SU-DHL-6 (cell line): Measurements from ENCODE around the gene SCN5A.

Source experiments
- H2AFZ ChIP-seq: fragments of 200-600 bp; sonication (generic); 2 replicates; pipeline ENCODE4 v1.6.1; 2014; ENCODE audit warnings: low read depth, mild to moderate bottlenecking, moderate library complexity, mixed read lengths, antibody characterized with exemption, low read length; ENCODE audit not compliant: severe bottlenecking
- H3F3A ChIP-seq: fragments of 200-600 bp; shearing (Covaris generic); 2 replicates; pipeline ENCODE4 v1.6.0; 2016; ENCODE audit warnings: antibody characterized with exemption, mild to moderate bottlenecking; ENCODE audit not compliant: insufficient read depth
- H3K27ac ChIP-seq: fragments of 200-600 bp; sonication (generic); 2 replicates; pipeline ENCODE4 v1.5.1; 2016; ENCODE audit warnings: low read depth, mild to moderate bottlenecking, low read length, moderate library complexity, mixed read lengths
- H3K27me3 ChIP-seq: fragments of 200-600 bp; sonication (generic), shearing (Covaris generic); 2 replicates; pipeline ENCODE4 v1.6.0; 2014; ENCODE audit warnings: mild to moderate bottlenecking, low read length
- H3K36me3 ChIP-seq: fragments of 200-600 bp; sonication (generic); 2 replicates; pipeline ENCODE4 v1.6.1; 2014; ENCODE audit warnings: mild to moderate bottlenecking, low read length, mixed read lengths
- H3K4me2 ChIP-seq: fragments of 300-600, 200-600 bp; shearing (Covaris generic), sonication (generic); 2 replicates; pipeline ENCODE4 v1.6.0; 2014; ENCODE audit warnings: low read length, low read depth, mild to moderate bottlenecking; ENCODE audit not compliant: poor library complexity, severe bottlenecking
- H3K4me3 ChIP-seq: fragments of 200-600 bp; sonication (generic); 2 replicates; pipeline ENCODE4 v1.5.1; 2014; ENCODE audit warnings: antibody characterized with exemption, low read length, mild to moderate bottlenecking, mixed read lengths; ENCODE audit not compliant: insufficient read depth, poor library complexity, severe bottlenecking
- H3K79me2 ChIP-seq: fragments of 200-600 bp; sonication (generic); 2 replicates; pipeline ENCODE4 v1.6.1; 2014; ENCODE audit warnings: mild to moderate bottlenecking, low read length, moderate library complexity; ENCODE audit not compliant: insufficient read depth
- H3K9ac ChIP-seq: fragments of 200-600 bp; sonication (generic); 2 replicates; pipeline ENCODE4 v1.7.0; 2014; ENCODE audit warnings: mild to moderate bottlenecking, low read length
- H3K9me2 ChIP-seq: fragments of 200-600 bp; sonication (generic); replicated peaks from 2 replicates; pipeline ENCODE4 v1.6.1; 2014; ENCODE audit warnings: low read length; ENCODE audit not compliant: insufficient read depth
- H3K9me3 ChIP-seq: fragments of 200-600 bp; sonication (generic); 2 replicates; pipeline ENCODE4 v1.6.1; 2014; ENCODE audit warnings: low read length, mixed read lengths; ENCODE audit not compliant: insufficient read depth
- H4K20me1 ChIP-seq: fragments of 200-600 bp; sonication (generic); 2 replicates; pipeline ENCODE4 v1.6.1; 2014; ENCODE audit warnings: low read depth, mild to moderate bottlenecking, antibody characterized with exemption, low read length, moderate library complexity, mixed read lengths
- EZH2phosphoT487 ChIP-seq: fragments of 200-600 bp; sonication (generic), shearing (Covaris generic); conservative IDR thresholded peaks from 2 replicates; pipeline ENCODE4 v1.6.1; 2018; ENCODE audit warnings: mild to moderate bottlenecking, antibody characterized with exemption, low read length, moderate library complexity, mixed read lengths
- TF ChIP-seq, protein P1 (sequence below): fragments of 200-600 bp; sonication (generic); IDR thresholded peaks from one replicate; pipeline ENCODE4 v1.5.1; 2017; ENCODE audit warnings: antibody characterized with exemption, mild to moderate bottlenecking, low read length, moderate library complexity; ENCODE audit not compliant: insufficient read depth, poor library complexity, severe bottlenecking

Gene SCN5A

DNA sequence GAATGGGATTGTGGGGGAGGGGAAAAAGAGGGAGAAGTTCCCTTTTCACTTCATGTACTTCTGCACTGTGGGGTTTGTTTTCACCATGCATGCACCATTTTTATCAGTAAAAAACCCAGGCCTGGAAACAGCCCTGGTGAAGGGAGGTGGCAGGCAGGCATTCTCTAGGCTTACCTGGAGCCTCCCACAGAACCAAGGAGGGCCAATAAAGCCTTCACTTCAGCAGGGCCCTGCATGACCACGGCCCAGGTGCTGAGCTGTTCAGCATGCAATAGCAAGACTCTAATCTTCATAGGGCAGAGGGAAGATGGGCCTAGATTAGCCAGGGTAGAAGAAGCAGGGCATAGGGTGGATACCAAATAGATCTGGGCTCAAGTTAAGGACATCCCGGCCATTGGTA is 49.6 kb downstream of the SCN5A start:
- TF ChIP-seq, protein P1, sequence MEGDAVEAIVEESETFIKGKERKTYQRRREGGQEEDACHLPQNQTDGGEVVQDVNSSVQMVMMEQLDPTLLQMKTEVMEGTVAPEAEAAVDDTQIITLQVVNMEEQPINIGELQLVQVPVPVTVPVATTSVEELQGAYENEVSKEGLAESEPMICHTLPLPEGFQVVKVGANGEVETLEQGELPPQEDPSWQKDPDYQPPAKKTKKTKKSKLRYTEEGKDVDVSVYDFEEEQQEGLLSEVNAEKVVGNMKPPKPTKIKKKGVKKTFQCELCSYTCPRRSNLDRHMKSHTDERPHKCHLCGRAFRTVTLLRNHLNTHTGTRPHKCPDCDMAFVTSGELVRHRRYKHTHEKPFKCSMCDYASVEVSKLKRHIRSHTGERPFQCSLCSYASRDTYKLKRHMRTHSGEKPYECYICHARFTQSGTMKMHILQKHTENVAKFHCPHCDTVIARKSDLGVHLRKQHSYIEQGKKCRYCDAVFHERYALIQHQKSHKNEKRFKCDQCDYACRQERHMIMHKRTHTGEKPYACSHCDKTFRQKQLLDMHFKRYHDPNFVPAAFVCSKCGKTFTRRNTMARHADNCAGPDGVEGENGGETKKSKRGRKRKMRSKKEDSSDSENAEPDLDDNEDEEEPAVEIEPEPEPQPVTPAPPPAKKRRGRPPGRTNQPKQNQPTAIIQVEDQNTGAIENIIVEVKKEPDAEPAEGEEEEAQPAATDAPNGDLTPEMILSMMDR: no peak
- TF ChIP-seq EZH2phosphoT487: no peak
- H3F3A ChIP-seq: no peaks in the 10 kb centered on the region
- H3K27me3 ChIP-seq: no peaks in the 10 kb centered on the region
- H3K4me3 ChIP-seq: no peak overlapping the region
- no peak overlapping the region for H3K9ac ChIP-seq
- H4K20me1 ChIP-seq: no peaks in the 10 kb centered on the region
- H3K79me2 ChIP-seq: no peaks in the 10 kb centered on the region
- no peaks in the 10 kb centered on the region for H3K9me3 ChIP-seq
- H3K9me2 ChIP-seq: no peaks in the 10 kb centered on the region
- H3K36me3 ChIP-seq: no peaks in the 10 kb centered on the region
- H3K4me2 ChIP-seq: no peak overlapping the region
- H2AFZ ChIP-seq: no peak overlapping the region
- no peak overlapping the region for H3K27ac ChIP-seq

DNA sequence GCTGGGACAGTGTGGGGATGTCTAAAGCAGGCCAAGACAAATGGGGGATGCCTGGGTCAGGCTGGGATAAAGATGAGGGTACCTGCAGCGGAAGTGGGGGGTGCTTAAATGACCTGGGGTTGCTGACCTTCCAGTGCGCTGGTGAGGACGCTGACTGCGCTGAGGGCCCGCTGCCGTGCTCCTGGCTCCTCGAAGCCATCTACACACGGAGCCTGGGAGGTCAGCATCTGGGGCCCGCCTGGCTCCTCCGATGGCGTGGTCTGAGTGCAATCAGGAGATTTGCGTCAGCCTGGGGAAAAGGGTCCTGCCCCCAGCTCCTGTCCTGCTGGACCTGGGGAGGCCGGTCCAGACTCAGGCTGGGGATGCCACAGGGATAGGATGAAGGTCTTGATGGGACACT is 50.7 kb downstream of the SCN5A start:
- Histone ChIP-seq H4K20me1 (no peaks in the 10 kb centered on the region), H3K4me3 (no peak overlapping the region), H3K9me3 (no peaks in the 10 kb centered on the region), H3K9me2 (no peaks in the 10 kb centered on the region), H3K79me2 (no peaks in the 10 kb centered on the region), H3K9ac (no peak overlapping the region), H3K36me3 (no peaks in the 10 kb centered on the region), H3K27ac (no peak overlapping the region), H3K4me2 (no peak overlapping the region), H3K27me3 (no peaks in the 10 kb centered on the region), H2AFZ (no peak overlapping the region), H3F3A (no peaks in the 10 kb centered on the region)
- TF ChIP-seq EZH2phosphoT487: no peak
- TF ChIP-seq, protein P1: no peak

DNA sequence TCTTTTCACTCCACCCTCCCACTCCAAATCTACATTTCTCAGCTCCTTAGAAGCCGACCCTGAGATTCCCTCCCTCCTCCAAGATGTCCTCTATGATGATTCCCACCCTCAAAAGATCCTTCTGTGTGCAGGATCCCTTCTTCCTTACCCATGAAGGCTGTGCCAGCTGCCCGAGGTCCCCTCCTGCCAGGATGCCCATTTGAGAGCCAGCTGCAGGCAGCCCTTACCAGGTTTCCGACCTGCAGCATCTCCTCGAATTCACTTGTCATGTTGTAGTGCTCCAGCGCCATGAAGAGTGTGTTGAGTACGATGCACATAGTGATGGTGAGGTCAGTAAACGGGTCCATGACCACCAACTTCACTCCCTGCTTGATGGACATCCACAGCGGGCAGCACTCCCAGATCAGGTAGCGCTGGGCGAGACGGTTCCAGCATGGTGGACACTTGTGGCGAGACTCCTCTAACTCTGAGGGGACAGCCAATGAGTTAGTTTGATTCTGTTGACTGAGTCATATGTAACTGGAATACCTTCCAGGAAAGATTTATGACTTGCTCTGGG is 51.9 kb downstream of the SCN5A start:
- H3K27me3 ChIP-seq: no peaks in the 10 kb centered on the region
- no peak overlapping the region for H3K4me3 ChIP-seq
- H3K79me2 ChIP-seq: no peaks in the 10 kb centered on the region
- H4K20me1 ChIP-seq: no peaks in the 10 kb centered on the region
- no peak overlapping the region for H3K4me2 ChIP-seq
- TF ChIP-seq EZH2phosphoT487: no peak
- no peaks in the 10 kb centered on the region for H3K36me3 ChIP-seq
- H3K27ac ChIP-seq: no peak overlapping the region
- no peaks in the 10 kb centered on the region for H3K9me2 ChIP-seq
- H3K9ac ChIP-seq: no peak overlapping the region
- H3K9me3 ChIP-seq: no peaks in the 10 kb centered on the region
- H2AFZ ChIP-seq: no peak overlapping the region
- no peaks in the 10 kb centered on the region for H3F3A ChIP-seq

DNA sequence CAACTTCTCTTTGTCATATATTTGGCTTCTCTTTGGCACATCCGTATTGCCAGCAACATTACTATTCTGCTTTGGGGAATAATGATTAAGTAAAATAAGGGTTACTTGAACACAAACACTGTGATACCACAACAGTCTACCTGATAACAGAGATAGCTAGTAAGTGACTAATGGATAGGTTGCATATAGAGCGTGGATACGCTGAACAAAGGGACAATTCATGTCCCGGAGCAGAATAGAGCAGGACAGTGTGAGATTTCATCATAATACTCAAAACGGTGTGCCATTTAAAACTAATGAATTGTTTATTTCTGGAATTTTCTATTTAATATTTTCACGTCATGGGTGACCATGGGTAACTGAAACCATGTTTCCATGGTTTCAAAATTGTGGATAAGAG is 54.1 kb downstream of the SCN5A start:
- no peak for TF ChIP-seq EZH2phosphoT487
- TF ChIP-seq, protein P1: no peak
- H3K27ac ChIP-seq: no peak overlapping the region
- H3K9ac ChIP-seq: no peak overlapping the region
- no peaks in the 10 kb centered on the region for H3K27me3 ChIP-seq
- H3K79me2 ChIP-seq: no peaks in the 10 kb centered on the region
- H3K9me2 ChIP-seq: no peaks in the 10 kb centered on the region
- H4K20me1 ChIP-seq: no peaks in the 10 kb centered on the region
- no peak overlapping the region for H3K4me3 ChIP-seq
- no peaks in the 10 kb centered on the region for H3K9me3 ChIP-seq
- no peaks in the 10 kb centered on the region for H3K36me3 ChIP-seq
- H3F3A ChIP-seq: no peaks in the 10 kb centered on the region
- H3K4me2 ChIP-seq: no peak overlapping the region
- H2AFZ ChIP-seq: no peak overlapping the region
